OCI-LY1 (cell line): ENCODE measurements around the gene PAX6.

Experiments used
- H2AFZ ChIP-seq: fragments of 200-600 bp; sonication (generic), shearing (Covaris generic); 2 replicates; pipeline ENCODE4 v1.6.0; 2014; ENCODE audit warnings: antibody characterized with exemption, mild to moderate bottlenecking, low read length
- H3F3A ChIP-seq: fragments of 200-600 bp; sonication (generic), shearing (Covaris generic); 2 replicates; pipeline ENCODE4 v1.6.0; 2014; ENCODE audit warnings: mild to moderate bottlenecking, antibody characterized with exemption, low read length, moderate library complexity; ENCODE audit not compliant: insufficient read depth
- H3K27ac ChIP-seq: fragments of 200-600 bp; sonication (generic); 2 replicates; pipeline ENCODE4 v1.5.1; 2014; ENCODE audit warnings: low read length, mixed run types, mild to moderate bottlenecking, low read depth; ENCODE audit not compliant: poor library complexity, severe bottlenecking
- H3K27me3 ChIP-seq: fragments of 200-600 bp; sonication (generic); 2 replicates; pipeline ENCODE4 v1.6.0; 2014; ENCODE audit warnings: antibody characterized with exemption, mild to moderate bottlenecking, low read length, moderate library complexity; ENCODE audit not compliant: insufficient read depth
- H3K36me3 ChIP-seq: fragments of 200-600 bp; sonication (generic); 2 replicates; pipeline ENCODE4 v1.6.1; 2014; ENCODE audit warnings: mild to moderate bottlenecking, antibody characterized with exemption, low read length, moderate library complexity, mixed read lengths; ENCODE audit not compliant: insufficient read depth
- H3K4me1 ChIP-seq: fragments of 200-600 bp; sonication (generic); 2 replicates; pipeline ENCODE4 v1.5.1; 2014; ENCODE audit warnings: mild to moderate bottlenecking, low read length, moderate library complexity; ENCODE audit not compliant: insufficient read depth, severe bottlenecking
- H3K4me2 ChIP-seq: fragments of 200-600 bp; sonication (generic), shearing (Covaris generic); 2 replicates; pipeline ENCODE4 v1.6.1; 2014; ENCODE audit warnings: low read length
- H3K4me3 ChIP-seq: fragments of 200-600 bp; sonication (generic); 2 replicates; pipeline ENCODE4 v1.5.1; 2014; ENCODE audit warnings: low read length, low read depth, mild to moderate bottlenecking, mixed read lengths; ENCODE audit not compliant: poor library complexity, severe bottlenecking
- H3K79me2 ChIP-seq: fragments of 200-600 bp; shearing (Covaris generic); 2 replicates; pipeline ENCODE4 v1.6.1; 2016; ENCODE audit warnings: mixed run types, low read length, mixed read lengths; ENCODE audit not compliant: insufficient read depth
- H3K9ac ChIP-seq: fragments of 200-600 bp; sonication (generic), shearing (Covaris generic); 2 replicates; pipeline ENCODE4 v1.6.1; 2014; ENCODE audit warnings: mild to moderate bottlenecking, low read length, mixed read lengths
- H3K9me2 ChIP-seq: fragments of 200-600 bp; sonication (generic), shearing (Covaris generic); 2 replicates; pipeline ENCODE4 v1.6.1; 2014; ENCODE audit warnings: low read depth, mild to moderate bottlenecking, low read length, mixed read lengths
- H3K9me3 ChIP-seq: fragments of 200-600 bp; shearing (Covaris generic); 2 replicates; pipeline ENCODE4 v1.6.1; 2014; ENCODE audit warnings: low read length, mixed read lengths
- H4K20me1 ChIP-seq: fragments of 200-600 bp; sonication (generic), shearing (Covaris generic); 2 replicates; pipeline ENCODE4 v1.6.0; 2016; ENCODE audit warnings: mild to moderate bottlenecking, low read length; ENCODE audit not compliant: insufficient read depth
- EZH2 ChIP-seq: fragments of 200-600 bp; sonication (generic), shearing (Covaris generic); IDR thresholded peaks from 2 replicates; pipeline ENCODE4 v1.8.0; 2017; ENCODE audit warnings: borderline replicate concordance, mixed run types, mild to moderate bottlenecking, antibody characterized with exemption, low read length, moderate library complexity, mixed read lengths
- TF ChIP-seq, protein P1 (sequence below): fragments of 200-600 bp; sonication (generic), shearing (Covaris generic); IDR thresholded peaks from 2 replicates; pipeline ENCODE4 v1.5.1; 2017; ENCODE audit warnings: mild to moderate bottlenecking, antibody characterized with exemption, low read length, moderate library complexity, mixed read lengths

PAX6 gene

DNA sequence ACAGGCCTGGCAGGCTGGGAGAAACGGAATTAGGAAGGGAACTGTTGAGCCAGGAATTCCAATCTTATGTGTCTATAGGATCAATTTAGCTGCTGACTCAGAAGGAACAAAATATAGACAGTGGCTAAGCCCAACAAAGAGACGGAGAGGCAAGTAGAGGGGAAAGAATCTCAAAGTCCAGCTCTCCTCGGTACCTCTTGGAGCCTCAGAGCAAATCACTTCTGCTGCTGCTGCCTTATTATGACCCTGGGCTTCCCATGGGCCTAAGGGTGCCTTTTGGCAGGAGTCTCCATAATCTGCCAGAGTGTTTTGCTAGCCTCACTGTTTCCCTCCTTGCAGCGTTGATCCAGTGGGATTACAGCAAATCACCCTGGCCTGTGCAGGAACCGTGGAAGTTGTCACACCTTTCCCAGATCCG lies 31.7 kb downstream of the PAX6 start:
- H3K27ac ChIP-seq, result no peak overlapping the region
- H3K4me2 ChIP-seq, result no peak overlapping the region
- no peaks in the 10 kb centered on the region for H3K9me2 ChIP-seq
- no peaks in the 10 kb centered on the region for H3K79me2 ChIP-seq
- no peak for TF ChIP-seq EZH2
- TF ChIP-seq, protein P1, sequence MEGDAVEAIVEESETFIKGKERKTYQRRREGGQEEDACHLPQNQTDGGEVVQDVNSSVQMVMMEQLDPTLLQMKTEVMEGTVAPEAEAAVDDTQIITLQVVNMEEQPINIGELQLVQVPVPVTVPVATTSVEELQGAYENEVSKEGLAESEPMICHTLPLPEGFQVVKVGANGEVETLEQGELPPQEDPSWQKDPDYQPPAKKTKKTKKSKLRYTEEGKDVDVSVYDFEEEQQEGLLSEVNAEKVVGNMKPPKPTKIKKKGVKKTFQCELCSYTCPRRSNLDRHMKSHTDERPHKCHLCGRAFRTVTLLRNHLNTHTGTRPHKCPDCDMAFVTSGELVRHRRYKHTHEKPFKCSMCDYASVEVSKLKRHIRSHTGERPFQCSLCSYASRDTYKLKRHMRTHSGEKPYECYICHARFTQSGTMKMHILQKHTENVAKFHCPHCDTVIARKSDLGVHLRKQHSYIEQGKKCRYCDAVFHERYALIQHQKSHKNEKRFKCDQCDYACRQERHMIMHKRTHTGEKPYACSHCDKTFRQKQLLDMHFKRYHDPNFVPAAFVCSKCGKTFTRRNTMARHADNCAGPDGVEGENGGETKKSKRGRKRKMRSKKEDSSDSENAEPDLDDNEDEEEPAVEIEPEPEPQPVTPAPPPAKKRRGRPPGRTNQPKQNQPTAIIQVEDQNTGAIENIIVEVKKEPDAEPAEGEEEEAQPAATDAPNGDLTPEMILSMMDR, result no peak
- H3K36me3 ChIP-seq, result no peaks in the 10 kb centered on the region
- H3F3A ChIP-seq, result no peaks in the 10 kb centered on the region
- no peaks in the 10 kb centered on the region for H3K9me3 ChIP-seq
- H3K27me3 ChIP-seq, result no peaks in the 10 kb centered on the region
- H3K4me1 ChIP-seq, result no peaks in the 10 kb centered on the region
- no peak overlapping the region for H2AFZ ChIP-seq
- no peak overlapping the region for H3K4me3 ChIP-seq
- H4K20me1 ChIP-seq, result no peaks in the 10 kb centered on the region
- no peak overlapping the region for H3K9ac ChIP-seq

- Histone ChIP-seq H3F3A (no peaks in the 10 kb centered on the region), H3K4me2 (no peak overlapping the region), H3K9ac (no peak overlapping the region), H3K4me3 (no peak overlapping the region), H3K79me2 (no peaks in the 10 kb centered on the region), H3K27ac (no peak overlapping the region), H4K20me1 (no peaks in the 10 kb centered on the region), H3K36me3 (no peaks in the 10 kb centered on the region), H3K9me3 (no peaks in the 10 kb centered on the region), H3K9me2 (no peaks in the 10 kb centered on the region), H3K27me3 (no peaks in the 10 kb centered on the region), H2AFZ (no peak overlapping the region), H3K4me1 (no peaks in the 10 kb centered on the region)
- TF ChIP-seq, protein P1, result no peak
- TF ChIP-seq EZH2, result no peak
These were observed 38.7 kb downstream of the PAX6 start for GRCh38 chr11:31772412-31772811.

GRCh38 chr11:31770011-31770700 lies 41.0 kb downstream of the PAX6 start:
- TF ChIP-seq, protein P1, result no peak
- TF ChIP-seq EZH2, result no peak
- Histone ChIP-seq H3K36me3 (no peaks in the 10 kb centered on the region), H3K9me2 (no peaks in the 10 kb centered on the region)

More at GRCh38 chr11:31770011-31770700, 41.0 kb downstream of the PAX6 start:
- H3K4me1 ChIP-seq, result no peaks in the 10 kb centered on the region
- H3K9me3 ChIP-seq, result no peaks in the 10 kb centered on the region
- no peaks in the 10 kb centered on the region for H3F3A ChIP-seq
- H3K9ac ChIP-seq, result no peak overlapping the region
- H4K20me1 ChIP-seq, result no peaks in the 10 kb centered on the region
- no peak overlapping the region for H3K27ac ChIP-seq
- H3K79me2 ChIP-seq, result no peaks in the 10 kb centered on the region
- H3K4me2 ChIP-seq, result no peak overlapping the region
- H3K27me3 ChIP-seq, result no peaks in the 10 kb centered on the region
- H2AFZ ChIP-seq, result no peak overlapping the region
- H3K4me3 ChIP-seq, result no peak overlapping the region
